HCT116 (cell line): ENCODE results near the gene ASB15.

Experiments used
- POLR2A ChIP-seq: IDR thresholded peaks from 2 replicates; pipeline ENCODE4 v1.7.0; 2011; ENCODE audit warnings: borderline replicate concordance; ENCODE audit not compliant: insufficient read depth, insufficient read length; ENCODE audit errors: extremely low read depth
- POLR2AphosphoS5 ChIP-seq: IDR thresholded peaks from 2 replicates; pipeline ENCODE4 v1.6.1; 2011; ENCODE audit warnings: mild to moderate bottlenecking, low read depth, low read length, moderate library complexity
- ZNF274 ChIP-seq: fragments of 200-500 bp; sonication (Bioruptor generic); IDR thresholded peaks from 2 replicates; pipeline ENCODE4 v1.6.1; 2014; ENCODE audit warnings: mild to moderate bottlenecking, low read depth, low read length, inconsistent platforms
- TF ChIP-seq, protein P1 (sequence below), 3 experiments: fragments of 200-600 bp in 1 of 3; sonication (generic) in 1 of 3; IDR thresholded peaks in 2 of 3; conservative IDR thresholded peaks in 1 of 3; 2 replicates each; pipeline ENCODE4 v1.5.1; 2012 to 2017; ENCODE audit warnings: low read depth in 2 of 3, low read length in 2 of 3, antibody characterized with exemption in 1 of 3, borderline replicate concordance in 1 of 3, control low read depth in 1 of 3, mild to moderate bottlenecking in 1 of 3, mixed read lengths in 1 of 3, mixed run types in 1 of 3, moderate library complexity in 1 of 3; ENCODE audit not compliant: insufficient read depth in 1 of 3

DNA sequence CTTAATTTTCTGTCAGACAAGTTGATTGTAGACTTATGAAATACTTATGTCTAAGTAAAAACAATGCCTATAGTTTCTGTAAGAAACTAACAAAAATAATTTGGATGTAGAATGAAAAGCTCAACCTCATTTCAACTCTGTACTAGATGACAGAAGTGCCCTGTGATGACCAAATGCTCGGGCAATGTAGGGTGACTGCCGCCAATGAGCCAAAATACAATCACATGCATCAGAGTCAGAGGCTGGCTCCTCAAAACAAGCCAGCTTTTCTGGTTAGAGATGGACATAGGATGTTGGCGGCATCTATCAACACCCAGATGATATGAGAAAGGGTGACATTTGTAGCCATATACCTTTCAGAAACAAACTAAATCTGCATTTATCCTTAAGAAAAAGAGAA, 78.0 kb downstream of the ASB15 start:
- TF ChIP-seq POLR2A (no peak), ZNF274 (no peak), POLR2AphosphoS5 (no peak)
- TF ChIP-seq, protein P1, sequence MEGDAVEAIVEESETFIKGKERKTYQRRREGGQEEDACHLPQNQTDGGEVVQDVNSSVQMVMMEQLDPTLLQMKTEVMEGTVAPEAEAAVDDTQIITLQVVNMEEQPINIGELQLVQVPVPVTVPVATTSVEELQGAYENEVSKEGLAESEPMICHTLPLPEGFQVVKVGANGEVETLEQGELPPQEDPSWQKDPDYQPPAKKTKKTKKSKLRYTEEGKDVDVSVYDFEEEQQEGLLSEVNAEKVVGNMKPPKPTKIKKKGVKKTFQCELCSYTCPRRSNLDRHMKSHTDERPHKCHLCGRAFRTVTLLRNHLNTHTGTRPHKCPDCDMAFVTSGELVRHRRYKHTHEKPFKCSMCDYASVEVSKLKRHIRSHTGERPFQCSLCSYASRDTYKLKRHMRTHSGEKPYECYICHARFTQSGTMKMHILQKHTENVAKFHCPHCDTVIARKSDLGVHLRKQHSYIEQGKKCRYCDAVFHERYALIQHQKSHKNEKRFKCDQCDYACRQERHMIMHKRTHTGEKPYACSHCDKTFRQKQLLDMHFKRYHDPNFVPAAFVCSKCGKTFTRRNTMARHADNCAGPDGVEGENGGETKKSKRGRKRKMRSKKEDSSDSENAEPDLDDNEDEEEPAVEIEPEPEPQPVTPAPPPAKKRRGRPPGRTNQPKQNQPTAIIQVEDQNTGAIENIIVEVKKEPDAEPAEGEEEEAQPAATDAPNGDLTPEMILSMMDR (IDR thresholded peaks at IDR 0.05 in 2 of 3, conservative IDR thresholded peaks at IDR 0.05 in 1 of 3; ENCODE audit: borderline replicate concordance in 1 of 3, insufficient read depth in 1 of 3, low read depth in 2 of 3, low read length in 2 of 3), result no peak
